SK-N-SH treated with all-trans-retinoic acid at 6 μM for 48 hours (cell line): ENCODE results near the gene MACF1.

Experiments used
- ATAC-seq: fragments of 200-7000 bp; cut with Tn5 transposase; 3 replicates; pipeline ENCODE4 v1.9.1; 2020; ENCODE audit warnings: mild to moderate bottlenecking, moderate library complexity
- ARNTL ChIP-seq: fragments of 450-650 bp; formaldehyde crosslinking; IDR thresholded peaks from 2 replicates; pipeline ENCODE4 v1.5.0; 2020; ENCODE audit warnings: low read depth, mild to moderate bottlenecking, moderate library complexity, borderline replicate concordance
- BACH2 ChIP-seq: fragments of 250-450 bp; sonication (Bioruptor Pico); IDR thresholded peaks from 2 replicates; pipeline ENCODE4 v1.9.0; 2021; ENCODE audit warnings: mild to moderate bottlenecking, borderline replicate concordance
- CSDC2 ChIP-seq: fragments of 250-450 bp; sonication (Bioruptor Pico); IDR thresholded peaks from 2 replicates; pipeline ENCODE4 v1.5.0; 2020; ENCODE audit warnings: mild to moderate bottlenecking, moderate library complexity
- CSRNP3 ChIP-seq: fragments of 250-450 bp; sonication (Bioruptor Pico); IDR thresholded peaks from 2 replicates; pipeline ENCODE4 v1.5.1; 2021; ENCODE audit warnings: mild to moderate bottlenecking, moderate library complexity
- ESRRG ChIP-seq: fragments of 250-450 bp; sonication (Bioruptor Pico); IDR thresholded peaks from 2 replicates; pipeline ENCODE4 v1.6.1; 2021; ENCODE audit warnings: mild to moderate bottlenecking
- ISL1 ChIP-seq: fragments of 250-450 bp; sonication (Bioruptor Pico); IDR thresholded peaks from 2 replicates; pipeline ENCODE4 v2.1.2; 2022; ENCODE audit warnings: mild to moderate bottlenecking, moderate library complexity
- OSR1 ChIP-seq: fragments of 250-450 bp; sonication (Bioruptor Pico); IDR thresholded peaks from 2 replicates; pipeline ENCODE4 v1.8.0; 2022; ENCODE audit warnings: moderate library complexity, mild to moderate bottlenecking, inconsistent platforms
- PATZ1 ChIP-seq: fragments of 250-450 bp; sonication (Bioruptor Pico); IDR thresholded peaks from 2 replicates; pipeline ENCODE4 v1.8.0; 2020; ENCODE audit warnings: mild to moderate bottlenecking, moderate library complexity, borderline replicate concordance
- POU6F1 ChIP-seq: fragments of 250-450 bp; sonication (Bioruptor Pico); IDR thresholded peaks from 2 replicates; pipeline ENCODE4 v1.8.0; 2021; ENCODE audit warnings: low read depth, mild to moderate bottlenecking, moderate library complexity, borderline replicate concordance
- RARB ChIP-seq: fragments of 250-450 bp; sonication (Bioruptor Pico); IDR thresholded peaks from 2 replicates; pipeline ENCODE4 v1.8.0; 2021; ENCODE audit warnings: mild to moderate bottlenecking, moderate library complexity
- TCF4 ChIP-seq: fragments of 250-450 bp; sonication (Bioruptor Pico); IDR thresholded peaks from 2 replicates; pipeline ENCODE4 v1.8.0; 2021; ENCODE audit warnings: mild to moderate bottlenecking, moderate library complexity, borderline replicate concordance
- TOX ChIP-seq: fragments of 250-450 bp; sonication (Bioruptor Pico); IDR thresholded peaks from 2 replicates; pipeline ENCODE4 v1.8.0; 2021; ENCODE audit warnings: mild to moderate bottlenecking, moderate library complexity, borderline replicate concordance
- ZC3H10 ChIP-seq: fragments of 250-450 bp; sonication (Bioruptor Pico); IDR thresholded peaks from 2 replicates; pipeline ENCODE4 v1.5.1; 2021; ENCODE audit warnings: mild to moderate bottlenecking, moderate library complexity
- ZFP3 ChIP-seq: fragments of 250-450 bp; sonication (Bioruptor Pico); IDR thresholded peaks from 2 replicates; pipeline ENCODE4 v1.5.0; 2020; ENCODE audit warnings: mild to moderate bottlenecking, moderate library complexity
- ZFP30 ChIP-seq: fragments of 450-650 bp; formaldehyde crosslinking; IDR thresholded peaks from 2 replicates; pipeline ENCODE4 v1.5.0; 2022; ENCODE audit warnings: mild to moderate bottlenecking, moderate library complexity
- ZNF565 ChIP-seq: fragments of 450-650 bp; formaldehyde crosslinking; conservative IDR thresholded peaks from 2 replicates; pipeline ENCODE4 v1.5.0; 2020; ENCODE audit warnings: low read depth, mild to moderate bottlenecking, moderate library complexity
- ZNF70 ChIP-seq: fragments of 450-650 bp; formaldehyde crosslinking; IDR thresholded peaks from 2 replicates; pipeline ENCODE4 v1.5.0; 2020; ENCODE audit warnings: mild to moderate bottlenecking, moderate library complexity
- TF ChIP-seq, protein P1 (sequence below): fragments of 250-450 bp; sonication (Bioruptor Pico); IDR thresholded peaks from 2 replicates; pipeline ENCODE4 v1.5.1; 2020; ENCODE audit warnings: low read depth, mild to moderate bottlenecking, moderate library complexity
- TF ChIP-seq, protein P2 (sequence below): fragments of 250-450 bp; sonication (Bioruptor Pico); IDR thresholded peaks from 2 replicates; pipeline ENCODE4 v1.5.0; 2020; ENCODE audit warnings: mild to moderate bottlenecking, moderate library complexity

The MACF1 gene

DNA sequence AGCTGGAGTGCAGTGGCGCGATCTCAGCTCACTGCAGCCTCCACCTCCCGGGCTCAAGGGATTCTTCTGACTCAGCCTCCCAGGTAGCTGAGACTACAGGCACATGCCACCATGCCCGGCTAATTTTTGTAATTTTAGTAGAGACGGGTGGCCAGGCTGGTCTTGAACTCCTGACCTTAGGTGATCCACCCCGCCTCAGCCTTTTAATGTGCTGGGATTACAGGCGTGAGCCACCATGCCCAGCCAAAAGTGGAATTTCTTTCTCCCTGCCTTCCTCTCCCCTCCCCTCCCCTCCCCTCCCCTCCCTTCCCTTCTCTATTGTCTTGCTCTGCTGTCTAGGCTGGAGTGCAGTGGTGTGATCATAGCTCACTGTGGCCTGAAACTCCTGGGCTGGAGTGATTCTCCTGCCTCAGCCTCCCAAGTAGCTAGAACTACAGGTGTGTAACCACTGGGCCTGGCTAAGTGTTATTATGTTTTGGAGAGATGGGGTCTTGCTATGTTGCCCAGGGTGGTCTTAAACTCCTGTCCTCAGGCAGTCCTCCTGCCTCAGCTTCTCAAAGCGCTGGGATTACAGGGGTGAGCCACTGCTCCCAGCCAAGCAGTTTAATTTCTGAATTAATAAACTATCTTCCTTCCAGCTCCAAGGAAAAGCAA, 10.0 kb upstream of the MACF1 start:
- TF ChIP-seq ARNTL (CRISPR knock-in tag): no peak
- no peak for TF ChIP-seq TCF4 (CRISPR knock-in tag)
- no peak for TF ChIP-seq CSDC2
- no peak for TF ChIP-seq ZFP30 (CRISPR knock-in tag)
- TF ChIP-seq PATZ1 (CRISPR knock-in tag): no peak
- no peak for TF ChIP-seq ZNF565 (CRISPR knock-in tag)
- no peak for TF ChIP-seq POU6F1 (CRISPR knock-in tag)
- TF ChIP-seq OSR1 (CRISPR knock-in tag): no peak
- TF ChIP-seq ISL1 (CRISPR knock-in tag): no peak
- ATAC-seq: no peak

GRCh38 chr1:39195166-39196111, 9.1 kb upstream of the MACF1 start:
- ATAC-seq: peak; percentile 26
- TF ChIP-seq ISL1 (CRISPR knock-in tag): peak; percentile 58
- TF ChIP-seq PATZ1 (CRISPR knock-in tag): no peak

DNA sequence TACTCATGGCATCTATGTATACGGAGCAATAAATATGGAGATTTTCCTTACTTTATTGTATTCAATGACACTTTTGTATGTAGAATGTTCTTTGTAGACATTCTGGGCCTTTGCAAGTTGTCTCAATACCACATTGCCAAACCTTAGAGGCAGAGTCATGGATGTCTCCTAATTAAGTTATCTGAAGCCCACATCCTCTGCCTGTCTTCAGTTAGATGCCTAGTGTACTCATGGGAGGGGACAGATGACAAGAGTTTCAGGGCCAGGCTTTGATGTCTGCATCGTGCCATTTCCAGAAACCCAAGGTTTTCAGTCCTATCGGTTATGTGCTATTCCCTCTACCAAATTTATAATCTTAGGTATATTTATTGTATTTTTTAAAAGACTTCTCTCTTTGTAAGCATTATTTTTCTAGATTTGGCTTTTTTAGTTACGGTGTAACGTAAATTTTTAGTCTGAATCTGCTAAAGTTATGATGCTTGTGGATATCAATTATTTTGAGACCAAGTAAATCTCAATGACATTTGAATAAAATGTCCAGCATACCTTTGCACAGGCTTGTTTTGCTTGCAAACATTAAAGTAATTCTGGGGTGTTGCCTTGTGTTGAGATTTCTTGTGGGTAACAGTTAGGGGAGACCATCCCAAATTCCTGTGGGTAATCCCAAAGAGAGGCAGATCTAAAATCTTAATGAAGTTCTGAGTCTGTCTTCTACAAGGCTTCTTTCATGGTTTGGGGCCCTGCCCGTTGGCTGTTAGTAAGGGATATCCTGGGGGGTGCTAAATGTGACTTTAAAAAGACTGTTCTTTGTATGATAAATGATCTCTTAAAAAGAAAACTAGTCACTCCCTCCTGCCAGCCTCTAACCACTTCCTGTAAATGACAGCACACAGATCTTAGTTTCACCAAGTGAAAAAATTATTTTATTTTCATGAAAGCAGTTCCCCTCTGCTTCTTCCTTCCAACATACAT, 8.0 kb upstream of the MACF1 start:
- ATAC-seq: peak; percentile 37

More for the DNA sequence above, 8.0 kb upstream of the MACF1 start:
- TF ChIP-seq TOX (no peak), ZNF565 (CRISPR knock-in tag) (no peak), OSR1 (CRISPR knock-in tag) (no peak), ZNF70 (CRISPR knock-in tag) (no peak), BACH2 (no peak), ZFP30 (CRISPR knock-in tag) (no peak), ARNTL (CRISPR knock-in tag) (no peak), CSDC2 (no peak), RARB (no peak), ESRRG (no peak), ZFP3 (CRISPR knock-in tag) (no peak), TCF4 (CRISPR knock-in tag) (no peak), ISL1 (CRISPR knock-in tag) (no peak), CSRNP3 (CRISPR knock-in tag) (no peak), ZC3H10 (CRISPR knock-in tag) (no peak)
- TF ChIP-seq, protein P1, sequence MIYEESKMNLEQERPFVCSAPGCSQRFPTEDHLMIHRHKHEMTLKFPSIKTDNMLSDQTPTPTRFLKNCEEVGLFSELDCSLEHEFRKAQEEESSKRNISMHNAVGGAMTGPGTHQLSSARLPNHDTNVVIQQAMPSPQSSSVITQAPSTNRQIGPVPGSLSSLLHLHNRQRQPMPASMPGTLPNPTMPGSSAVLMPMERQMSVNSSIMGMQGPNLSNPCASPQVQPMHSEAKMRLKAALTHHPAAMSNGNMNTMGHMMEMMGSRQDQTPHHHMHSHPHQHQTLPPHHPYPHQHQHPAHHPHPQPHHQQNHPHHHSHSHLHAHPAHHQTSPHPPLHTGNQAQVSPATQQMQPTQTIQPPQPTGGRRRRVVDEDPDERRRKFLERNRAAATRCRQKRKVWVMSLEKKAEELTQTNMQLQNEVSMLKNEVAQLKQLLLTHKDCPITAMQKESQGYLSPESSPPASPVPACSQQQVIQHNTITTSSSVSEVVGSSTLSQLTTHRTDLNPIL (CRISPR knock-in tag): no peak
- TF ChIP-seq, protein P2, sequence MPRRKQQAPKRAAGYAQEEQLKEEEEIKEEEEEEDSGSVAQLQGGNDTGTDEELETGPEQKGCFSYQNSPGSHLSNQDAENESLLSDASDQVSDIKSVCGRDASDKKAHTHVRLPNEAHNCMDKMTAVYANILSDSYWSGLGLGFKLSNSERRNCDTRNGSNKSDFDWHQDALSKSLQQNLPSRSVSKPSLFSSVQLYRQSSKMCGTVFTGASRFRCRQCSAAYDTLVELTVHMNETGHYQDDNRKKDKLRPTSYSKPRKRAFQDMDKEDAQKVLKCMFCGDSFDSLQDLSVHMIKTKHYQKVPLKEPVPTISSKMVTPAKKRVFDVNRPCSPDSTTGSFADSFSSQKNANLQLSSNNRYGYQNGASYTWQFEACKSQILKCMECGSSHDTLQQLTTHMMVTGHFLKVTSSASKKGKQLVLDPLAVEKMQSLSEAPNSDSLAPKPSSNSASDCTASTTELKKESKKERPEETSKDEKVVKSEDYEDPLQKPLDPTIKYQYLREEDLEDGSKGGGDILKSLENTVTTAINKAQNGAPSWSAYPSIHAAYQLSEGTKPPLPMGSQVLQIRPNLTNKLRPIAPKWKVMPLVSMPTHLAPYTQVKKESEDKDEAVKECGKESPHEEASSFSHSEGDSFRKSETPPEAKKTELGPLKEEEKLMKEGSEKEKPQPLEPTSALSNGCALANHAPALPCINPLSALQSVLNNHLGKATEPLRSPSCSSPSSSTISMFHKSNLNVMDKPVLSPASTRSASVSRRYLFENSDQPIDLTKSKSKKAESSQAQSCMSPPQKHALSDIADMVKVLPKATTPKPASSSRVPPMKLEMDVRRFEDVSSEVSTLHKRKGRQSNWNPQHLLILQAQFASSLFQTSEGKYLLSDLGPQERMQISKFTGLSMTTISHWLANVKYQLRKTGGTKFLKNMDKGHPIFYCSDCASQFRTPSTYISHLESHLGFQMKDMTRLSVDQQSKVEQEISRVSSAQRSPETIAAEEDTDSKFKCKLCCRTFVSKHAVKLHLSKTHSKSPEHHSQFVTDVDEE (CRISPR knock-in tag): no peak
